CD14-positive monocyte (primary cell): Measurements from ENCODE around the gene TMEM132D. TPM values are rescaled to one million over a fixed set of nuclear protein-coding genes. Genes with fewer than 3 reads are reported as not detected.

Source experiments
- DNase-seq, 3 donors: peaks; one replicate each; pipeline ENCODE4 v3.0.0-alpha.2; 2011 to 2022
- H2AFZ ChIP-seq: 2 replicates; pipeline ENCODE4 v1.6.0; 2012; ENCODE audit warnings: mild to moderate bottlenecking, low read depth, low read length, inconsistent platforms; ENCODE audit not compliant: insufficient read depth, poor library complexity, severe bottlenecking
- H3K27ac ChIP-seq, 2 donors: 1 replicate in 1 of 2; 2 replicates in 1 of 2; pipeline ENCODE4 v1.5.1; 2012 to 2013; ENCODE audit warnings: low read length in 2 of 2, control low read depth in 1 of 2, inconsistent platforms in 1 of 2, low read depth in 1 of 2, mild to moderate bottlenecking in 1 of 2
- H3K27me3 ChIP-seq, 2 donors: one replicate each; pipeline versions ENCODE4 v1.6.0 to v1.6.1; 2011 to 2013; ENCODE audit warnings: low read length in 2 of 2; ENCODE audit not compliant: control insufficient read depth in 2 of 2, insufficient read depth in 2 of 2
- H3K36me3 ChIP-seq, 2 donors: replicated peaks in 1 of 2; 1 replicate in 1 of 2; 2 replicates in 1 of 2; pipeline versions ENCODE4 v1.5.1 to v1.6.1; 2012 to 2013; ENCODE audit warnings: low read length in 2 of 2, control low read depth in 1 of 2, inconsistent platforms in 1 of 2, mild to moderate bottlenecking in 1 of 2; ENCODE audit not compliant: insufficient read depth in 2 of 2, control insufficient read depth in 1 of 2
- H3K4me1 ChIP-seq, 2 donors: 1 replicate in 1 of 2; 2 replicates in 1 of 2; pipeline versions ENCODE4 v1.5.1 to v1.6.1; 2012 to 2013; ENCODE audit warnings: low read length in 2 of 2, control low read depth in 1 of 2, inconsistent platforms in 1 of 2, mild to moderate bottlenecking in 1 of 2, moderate library complexity in 1 of 2; ENCODE audit not compliant: insufficient read depth in 2 of 2, control insufficient read depth in 1 of 2
- H3K4me2 ChIP-seq: replicated peaks from 2 replicates; pipeline ENCODE3; 2012; ENCODE audit warnings: low read length, moderate library complexity, mild to moderate bottlenecking; ENCODE audit not compliant: poor library complexity, severe bottlenecking; ENCODE audit errors: extremely low read depth
- H3K4me3 ChIP-seq, 3 experiments: fragments of 200-600 bp in 1 of 3; sonication (generic) in 1 of 3; replicated peaks in 1 of 3; 1 replicate in 2 of 3; 2 replicates in 1 of 3; pipeline ENCODE4 v1.5.1; 2011 to 2013; ENCODE audit warnings: low read length in 3 of 3, mild to moderate bottlenecking in 3 of 3, control low read depth in 2 of 3, low read depth in 2 of 3, inconsistent platforms in 1 of 3, moderate library complexity in 1 of 3
- H3K79me2 ChIP-seq: 2 replicates; pipeline ENCODE4 v1.6.0; 2012; ENCODE audit warnings: mild to moderate bottlenecking, control low read depth, inconsistent platforms, low read length, moderate library complexity; ENCODE audit not compliant: insufficient read depth
- H3K9ac ChIP-seq: 2 replicates; pipeline ENCODE4 v1.6.0; 2017; ENCODE audit warnings: low read length, mild to moderate bottlenecking; ENCODE audit not compliant: insufficient read depth, poor library complexity, severe bottlenecking
- H3K9me3 ChIP-seq, 2 donors: replicated peaks in 1 of 2; 1 replicate in 1 of 2; 2 replicates in 1 of 2; pipeline versions ENCODE4 v1.5.1 to v1.6.1; 2012 to 2013; ENCODE audit warnings: low read length in 2 of 2, control low read depth in 1 of 2; ENCODE audit not compliant: control insufficient read depth in 1 of 2, insufficient read depth in 1 of 2
- H4K20me1 ChIP-seq: 2 replicates; pipeline ENCODE4 v1.6.0; 2012; ENCODE audit warnings: mild to moderate bottlenecking, low read length, control low read depth, moderate library complexity; ENCODE audit not compliant: insufficient read depth
- H3K27ac Mint-ChIP-seq, 7 donors: one replicate each; pipeline ENCODE4 v1.8.0; 2020; ENCODE audit warnings: mild to moderate bottlenecking in 7 of 7, mixed read lengths in 7 of 7, moderate library complexity in 6 of 7, inconsistent platforms in 2 of 7
- H3K27me3 Mint-ChIP-seq, 3 donors: one replicate each; pipeline ENCODE4 v1.8.0; 2021 to 2022; ENCODE audit warnings: low read depth in 3 of 3, mild to moderate bottlenecking in 3 of 3, mixed read lengths in 3 of 3, moderate library complexity in 3 of 3, inconsistent platforms in 1 of 3
- H3K36me3 Mint-ChIP-seq, 2 donors: one replicate each; pipeline ENCODE4 v1.8.0; 2020; ENCODE audit warnings: mixed read lengths in 2 of 2, inconsistent platforms in 1 of 2, mild to moderate bottlenecking in 1 of 2
- H3K4me1 Mint-ChIP-seq: one replicate; pipeline ENCODE4 v1.8.0; 2020; ENCODE audit warnings: mild to moderate bottlenecking, mixed read lengths
- H3K4me3 Mint-ChIP-seq, 2 donors: one replicate each; pipeline ENCODE4 v1.8.0; 2020; ENCODE audit warnings: mild to moderate bottlenecking in 2 of 2, mixed read lengths in 2 of 2, moderate library complexity in 1 of 2
- H3K9me3 Mint-ChIP-seq, 7 donors: one replicate each; pipeline ENCODE4 v1.8.0; 2020 to 2022; ENCODE audit warnings: mixed read lengths in 7 of 7, mild to moderate bottlenecking in 6 of 7, moderate library complexity in 6 of 7, inconsistent platforms in 2 of 7
- CTCF ChIP-seq: fragments of 200-600 bp; IDR thresholded peaks from one replicate; pipeline ENCODE4 v1.8.0; 2022; ENCODE audit warnings: antibody characterized with exemption, mild to moderate bottlenecking
- WGBS: methylation state at CpG from one replicate; pipeline ENCODE4 v1.1.5; 2013; ENCODE audit warnings: missing lambda C conversion rate; ENCODE audit not compliant: insufficient coverage; 5-methylcytosine and 5-hydroxymethylcytosine counted together
- intact Hi-C, 2 donors: fragments of 100-400 bp; cut with micrococcal nuclease; formaldehyde crosslinking; loops; one replicate each; pipeline versions ENCODE4 v1.15.0 to v1.15.1; 2023
- polyA plus RNA-seq, 3 donors: library from polyadenylated mRNA; depleted of rRNA in 1 of 3; unstranded in 2 of 3; stranded (reverse) in 1 of 3; fragments of 300-500 nt in 2 of 3; fragments of >200 nt in 1 of 3; fragmentation: Illumina TruSeq in 2 of 3; gene quantifications; 1 replicate in 2 of 3; 2 replicates in 1 of 3; pipeline ENCODE4 v1.2.3, GENCODE V29; 2012 to 2021

The TMEM132D gene
- polyA plus RNA-seq, 3 donors, result 0.04 TPM; not detected in 2

GRCh38 chr12:129467726-129468125, 436.1 kb downstream of the TMEM132D start:
- Histone ChIP-seq H3K4me3 (no peak overlapping the region), H3K9ac (no peak overlapping the region), H3K27ac (no peak overlapping the region), H3K79me2 (no peaks in the 10 kb centered on the region), H2AFZ (no peak overlapping the region), H3K36me3 (no peaks in the 10 kb centered on the region), H3K9me3 (peaks cover 5 to 7% of the 10 kb centered on the region in 2 donors), H3K27me3 (no peaks in the 10 kb centered on the region), H4K20me1 (no peaks in the 10 kb centered on the region), H3K4me2 (no peak overlapping the region), H3K4me1 (no peaks in the 10 kb centered on the region)
- no peak for TF ChIP-seq CTCF
- Mint-ChIP-seq H3K27ac (no peak overlapping the region), H3K4me3 (no peak overlapping the region), H3K27me3 (peaks cover 1 to 2% (median 1%) of the 10 kb centered on the region in 3 donors), H3K9me3 (peaks cover 0 to 22% (median 3%) of the 10 kb centered on the region in 7 donors), H3K4me1 (no peaks in the 10 kb centered on the region), H3K36me3 (no peaks in the 10 kb centered on the region)
- WGBS, result 95% methylated on average over 6 of the region's 6 CpGs
- DNase-seq, result no peak
- intact Hi-C loops, result no loop called here

GRCh38 chr12:129467289-129467688, 436.5 kb downstream of the TMEM132D start:
- H3K27me3 ChIP-seq, result no peaks in the 10 kb centered on the region
- no peaks in the 10 kb centered on the region for H3K4me1 ChIP-seq
- no peak for TF ChIP-seq CTCF
- Mint-ChIP-seq H3K9me3 (peaks cover 0 to 22% (median 3%) of the 10 kb centered on the region in 7 donors), H3K36me3 (no peaks in the 10 kb centered on the region), H3K27me3 (peaks cover 1 to 2% (median 1%) of the 10 kb centered on the region in 3 donors), H3K4me3 (no peak overlapping the region), H3K4me1 (no peaks in the 10 kb centered on the region), H3K27ac (no peak overlapping the region)
- H3K36me3 ChIP-seq, result no peaks in the 10 kb centered on the region
- intact Hi-C loops, result no loop called here
- H3K4me3 ChIP-seq, result no peak overlapping the region
- H3K9ac ChIP-seq, result no peak overlapping the region
- no peaks in the 10 kb centered on the region for H3K79me2 ChIP-seq
- H4K20me1 ChIP-seq, result no peaks in the 10 kb centered on the region
- 83% methylated on average over 1 of the region's 1 CpG for WGBS
- H3K9me3 ChIP-seq, result peaks cover 5 to 7% of the 10 kb centered on the region in 2 donors
- DNase-seq, result no peak
- no peak overlapping the region for H3K27ac ChIP-seq
- H2AFZ ChIP-seq, result no peak overlapping the region
- no peak overlapping the region for H3K4me2 ChIP-seq
